Thyroid gland (tissue), 4 donors: ENCODE measurements around the gene IP6K3. TPM values are rescaled to one million over a fixed set of nuclear protein-coding genes. Genes with fewer than 3 reads are reported as not detected.

Source experiments
- DNase-seq, 2 donors: peaks; one replicate each; pipeline ENCODE4 v3.0.0-alpha.2; 2019
- H3K27ac ChIP-seq, 3 donors: fragments of 200-600 bp; sonication (generic); 1 replicate in 2 of 3; 2 replicates in 1 of 3; pipeline ENCODE4 v1.5.1; 2016 to 2019; ENCODE audit warnings: mild to moderate bottlenecking in 1 of 3, moderate library complexity in 1 of 3
- H3K27me3 ChIP-seq: fragments of 200-600 bp; sonication (generic); one replicate; pipeline ENCODE4 v1.5.1; 2019
- H3K36me3 ChIP-seq, 2 donors: fragments of 200-600 bp; sonication (generic); one replicate each; pipeline ENCODE4 v1.5.1; 2016 to 2019
- H3K4me1 ChIP-seq, 2 donors: fragments of 200-600 bp; sonication (generic); one replicate each; pipeline ENCODE4 v1.5.1; 2017 to 2019
- H3K4me3 ChIP-seq, 3 donors: fragments of 200-600 bp; sonication (generic); replicated peaks in 1 of 3; 1 replicate in 2 of 3; 2 replicates in 1 of 3; pipeline ENCODE4 v1.5.1; 2016; ENCODE audit warnings: mild to moderate bottlenecking in 1 of 3
- H3K9me3 ChIP-seq: fragments of 200-600 bp; sonication (generic); one replicate; pipeline ENCODE4 v1.5.1; 2017
- CTCF ChIP-seq, 6 experiments: fragments of 200-600 bp in 3 of 6; fragments of 450-650 bp in 3 of 6; sonication (generic) in 3 of 6; IDR thresholded peaks; one replicate each; pipeline ENCODE4 v1.5.1; 2016 to 2019; ENCODE audit warnings: antibody characterized with exemption in 6 of 6, mild to moderate bottlenecking in 2 of 6, inconsistent platforms in 1 of 6, moderate library complexity in 1 of 6
- POLR2A ChIP-seq, 2 donors: fragments of 450-650 bp; IDR thresholded peaks; one replicate each; pipeline ENCODE4 v1.6.1; 2017; ENCODE audit warnings: antibody characterized with exemption in 2 of 2, mild to moderate bottlenecking in 2 of 2, moderate library complexity in 1 of 2
- WGBS, 2 donors: methylation state at CpG; one replicate each; pipeline ENCODE4 v1.1.5; 2017; 5-methylcytosine and 5-hydroxymethylcytosine counted together
- intact Hi-C: fragments of 100-400 bp; cut with DNase I; formaldehyde crosslinking; loops from one replicate; pipeline ENCODE4 v1.15.1; 2023
- total RNA-seq, 4 donors: library from RNA; depleted of rRNA; stranded (reverse); fragments of >200 nt; gene quantifications; one replicate each; pipeline ENCODE4 v1.2.3, GENCODE V29; 2016

The IP6K3 gene
- total RNA-seq, 4 donors from 2014 or later: 7.9 to 20.5 (median 17.1) TPM

- Histone ChIP-seq H3K36me3 (no peaks in the 10 kb centered on the region), H3K4me1 (peaks cover 50 to 60% of the 10 kb centered on the region in 2 donors), H3K27ac (peak overlapping the region; percentile 26 to 74 (median 62)), H3K9me3 (no peaks in the 10 kb centered on the region), H3K4me3 (no peak overlapping the region), H3K27me3 (no peaks in the 10 kb centered on the region)
- TF ChIP-seq POLR2A (IDR thresholded peaks at IDR 0.05): no peak
- TF ChIP-seq CTCF (IDR thresholded peaks at IDR 0.05): no peak
- DNase-seq: peak in 1 of 2 donors; percentile 41
- WGBS, 2 donors: 58% methylated on average over 8 of the region's 8 CpGs
- intact Hi-C loops: no loop called here
These were observed 29.6 kb downstream of the IP6K3 start for GRCh38 chr6:33716890-33717632.

- H3K9me3 ChIP-seq: no peaks in the 10 kb centered on the region
- 72 to 75% methylated on average over 7 of the region's 7 CpGs for WGBS, 2 donors
- H3K27me3 ChIP-seq: no peaks in the 10 kb centered on the region
- peak overlapping the region; percentile 26 to 74 (median 62) for H3K27ac ChIP-seq
- TF ChIP-seq POLR2A (IDR thresholded peaks at IDR 0.05) (no peak), CTCF (IDR thresholded peaks at IDR 0.05) (no peak)
- H3K4me1 ChIP-seq: peaks cover 47 to 59% of the 10 kb centered on the region in 2 donors
- intact Hi-C loops: no loop called here
- H3K4me3 ChIP-seq: no peak overlapping the region
- no peaks in the 10 kb centered on the region for H3K36me3 ChIP-seq
- peak in 1 of 2 donors; percentile 27 for DNase-seq
These were observed 30.3 kb downstream of the IP6K3 start for GRCh38 chr6:33716379-33716778.

- Histone ChIP-seq H3K27me3 (no peaks in the 10 kb centered on the region), H3K27ac (no peak overlapping the region), H3K36me3 (no peaks in the 10 kb centered on the region), H3K4me1 (peaks cover 48 to 52% of the 10 kb centered on the region in 2 donors), H3K9me3 (no peaks in the 10 kb centered on the region), H3K4me3 (no peak overlapping the region)
- 88 to 99% methylated on average over 7 of the region's 7 CpGs for WGBS, 2 donors
- DNase-seq: no peak
- intact Hi-C loops: no loop called here
- TF ChIP-seq CTCF (IDR thresholded peaks at IDR 0.05) (no peak), POLR2A (IDR thresholded peaks at IDR 0.05) (no peak)
These were observed 32.2 kb downstream of the IP6K3 start for GRCh38 chr6:33714385-33715040.

- intact Hi-C loops: no loop called here
- no peak for TF ChIP-seq CTCF (IDR thresholded peaks at IDR 0.05)
- no peak for TF ChIP-seq POLR2A (IDR thresholded peaks at IDR 0.05)
- Histone ChIP-seq H3K27me3 (no peaks in the 10 kb centered on the region), H3K4me1 (peaks cover 41 to 44% of the 10 kb centered on the region in 2 donors), H3K36me3 (no peaks in the 10 kb centered on the region), H3K9me3 (no peaks in the 10 kb centered on the region), H3K27ac (no peak overlapping the region), H3K4me3 (no peak overlapping the region)
- no peak for DNase-seq
- WGBS, 2 donors: 89 to 94% methylated on average over 2 of the region's 2 CpGs
These were observed 32.9 kb downstream of the IP6K3 start for GRCh38 chr6:33713786-33714185.

- H3K9me3 ChIP-seq: no peaks in the 10 kb centered on the region
- peaks cover 35 to 36% of the 10 kb centered on the region in 2 donors for H3K4me1 ChIP-seq
- H3K4me3 ChIP-seq: no peak overlapping the region
- DNase-seq: no peak
- no peak overlapping the region for H3K27ac ChIP-seq
- H3K36me3 ChIP-seq: no peaks in the 10 kb centered on the region
- no peaks in the 10 kb centered on the region for H3K27me3 ChIP-seq
- 89 to 93% methylated on average over 3 of the region's 3 CpGs for WGBS, 2 donors
- intact Hi-C loops: no loop called here
- no peak for TF ChIP-seq POLR2A (IDR thresholded peaks at IDR 0.05)
- TF ChIP-seq CTCF (IDR thresholded peaks at IDR 0.05): no peak
These were observed 33.8 kb downstream of the IP6K3 start for GRCh38 chr6:33712914-33713313.
